Calu3 (cell line): ENCODE results near the gene NACA2. TPM values are rescaled to one million over a fixed set of nuclear protein-coding genes. Genes with fewer than 3 reads are reported as not detected.

ENCODE experiments used
- BruUV-seq: library from RNA; stranded (reverse); fragments of 400-500 nt; replicated peaks from 2 replicates; lab custom pipeline; 2021; lab: Mats Ljungman, UMichigan
- CTCF ChIA-PET: fragments of 300-600 bp; sonication (Branson Sonifier 250); formaldehyde crosslinking; loops from one replicate; lab custom pipeline; 2022; ENCODE audit warnings: antibody characterized with exemption; lab: Charles Lee
- DNase-seq: peaks from one replicate; pipeline ENCODE4 v3.0.0; 2022
- H3K27ac Mint-ChIP-seq: one replicate; pipeline ENCODE4 v1.8.0; 2022; ENCODE audit warnings: mixed read lengths; ENCODE audit not compliant: unreplicated experiment
- H3K27me3 Mint-ChIP-seq: one replicate; pipeline ENCODE4 v1.8.0; 2022; ENCODE audit warnings: mixed read lengths; ENCODE audit not compliant: unreplicated experiment
- H3K36me3 Mint-ChIP-seq: one replicate; pipeline ENCODE4 v1.8.0; 2022; ENCODE audit warnings: mild to moderate bottlenecking, moderate library complexity, mixed read lengths; ENCODE audit not compliant: insufficient read depth, unreplicated experiment
- H3K4me1 Mint-ChIP-seq: one replicate; pipeline ENCODE4 v1.8.0; 2022; ENCODE audit warnings: mild to moderate bottlenecking, low read depth, mixed read lengths; ENCODE audit not compliant: unreplicated experiment
- H3K4me3 Mint-ChIP-seq: one replicate; pipeline ENCODE4 v1.8.0; 2022; ENCODE audit warnings: mild to moderate bottlenecking, low read depth, moderate library complexity, mixed read lengths; ENCODE audit not compliant: unreplicated experiment
- H3K9me3 Mint-ChIP-seq: one replicate; pipeline ENCODE4 v1.8.0; 2022; ENCODE audit warnings: low read depth, mixed read lengths; ENCODE audit not compliant: unreplicated experiment
- intact Hi-C: fragments of 100-400 bp; cut with micrococcal nuclease; formaldehyde crosslinking; loops from one replicate; pipeline ENCODE4 v1.10.0; 2022; ENCODE audit not compliant: unreplicated experiment
- total RNA-seq: library from RNA; stranded (reverse); gene quantifications from 2 replicates; pipeline ENCODE4 v1.2.3, GENCODE V29; 2022
- TF ChIP-seq, protein P1 (sequence below): fragments of 200-600 bp; IDR thresholded peaks from one replicate; pipeline ENCODE4 v1.8.0; 2022; ENCODE audit warnings: antibody characterized with exemption; ENCODE audit not compliant: unreplicated experiment

Gene NACA2
- total RNA-seq, 1 experiment from 2014 or later = not detected

- Mint-ChIP-seq H3K4me1 (no peaks in the 10 kb centered on the region), H3K36me3 (no peaks in the 10 kb centered on the region), H3K27ac (no peak overlapping the region), H3K27me3 (no peaks in the 10 kb centered on the region), H3K9me3 (no peaks in the 10 kb centered on the region), H3K4me3 (no peak overlapping the region)
- TF ChIP-seq, protein P1, sequence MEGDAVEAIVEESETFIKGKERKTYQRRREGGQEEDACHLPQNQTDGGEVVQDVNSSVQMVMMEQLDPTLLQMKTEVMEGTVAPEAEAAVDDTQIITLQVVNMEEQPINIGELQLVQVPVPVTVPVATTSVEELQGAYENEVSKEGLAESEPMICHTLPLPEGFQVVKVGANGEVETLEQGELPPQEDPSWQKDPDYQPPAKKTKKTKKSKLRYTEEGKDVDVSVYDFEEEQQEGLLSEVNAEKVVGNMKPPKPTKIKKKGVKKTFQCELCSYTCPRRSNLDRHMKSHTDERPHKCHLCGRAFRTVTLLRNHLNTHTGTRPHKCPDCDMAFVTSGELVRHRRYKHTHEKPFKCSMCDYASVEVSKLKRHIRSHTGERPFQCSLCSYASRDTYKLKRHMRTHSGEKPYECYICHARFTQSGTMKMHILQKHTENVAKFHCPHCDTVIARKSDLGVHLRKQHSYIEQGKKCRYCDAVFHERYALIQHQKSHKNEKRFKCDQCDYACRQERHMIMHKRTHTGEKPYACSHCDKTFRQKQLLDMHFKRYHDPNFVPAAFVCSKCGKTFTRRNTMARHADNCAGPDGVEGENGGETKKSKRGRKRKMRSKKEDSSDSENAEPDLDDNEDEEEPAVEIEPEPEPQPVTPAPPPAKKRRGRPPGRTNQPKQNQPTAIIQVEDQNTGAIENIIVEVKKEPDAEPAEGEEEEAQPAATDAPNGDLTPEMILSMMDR = no peak
- CTCF ChIA-PET = no interaction called here
- DNase-seq = no peak
- BruUV-seq = no TSS peak
- intact Hi-C loops = no loop called here
These were observed 29.7 kb downstream of the NACA2 start for GRCh38 chr17:61561354-61561753.

DNA sequence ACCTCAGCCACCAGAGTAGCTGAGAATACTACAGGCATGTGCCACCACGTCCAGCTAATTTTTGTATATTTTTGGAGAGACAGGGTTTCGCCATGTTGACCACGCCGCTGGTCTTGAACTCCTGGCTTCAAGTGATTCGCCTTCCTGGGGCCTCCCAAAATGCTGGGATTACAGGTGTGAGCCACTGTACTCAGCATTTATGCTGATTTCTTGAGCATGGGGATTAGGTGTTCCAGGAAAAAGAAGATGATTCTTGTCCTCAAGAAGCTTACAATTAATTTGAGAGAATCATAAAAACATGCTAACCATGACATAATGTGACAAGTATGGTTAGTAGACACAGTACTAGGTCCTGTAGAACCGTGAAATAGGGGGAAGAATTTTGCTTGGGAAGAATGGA is 30.9 kb downstream of the NACA2 start:
- intact Hi-C loops = no loop called here
- no peaks in the 10 kb centered on the region for H3K4me1 Mint-ChIP-seq
- CTCF ChIA-PET = interaction anchor here (1.2 kb wide), 1 partner anchor 15 kb away, joined by 4 read pairs; no protein-coding TSS in a partner anchor
- BruUV-seq = no TSS peak
- no peaks in the 10 kb centered on the region for H3K36me3 Mint-ChIP-seq
- TF ChIP-seq, protein P1 = no peak
- no peak overlapping the region for H3K4me3 Mint-ChIP-seq
- no peaks in the 10 kb centered on the region for H3K9me3 Mint-ChIP-seq
- H3K27ac Mint-ChIP-seq = no peak overlapping the region
- H3K27me3 Mint-ChIP-seq = no peaks in the 10 kb centered on the region
- DNase-seq = no peak

GRCh38 chr17:61556224-61557188 is 34.5 kb downstream of the NACA2 start:
- H3K4me3 Mint-ChIP-seq = no peak overlapping the region
- H3K4me1 Mint-ChIP-seq = no peaks in the 10 kb centered on the region

GRCh38 chr17:61555127-61555566 is 35.9 kb downstream of the NACA2 start:
- Mint-ChIP-seq H3K27ac (no peak overlapping the region), H3K27me3 (no peaks in the 10 kb centered on the region), H3K4me3 (no peak overlapping the region), H3K4me1 (no peaks in the 10 kb centered on the region), H3K36me3 (no peaks in the 10 kb centered on the region), H3K9me3 (no peaks in the 10 kb centered on the region)
- no peak for DNase-seq
- CTCF ChIA-PET = interaction anchor here (0.6 kb wide), 1 partner anchor 193 kb away, joined by 4 read pairs; no protein-coding TSS in a partner anchor
- BruUV-seq = no TSS peak
- intact Hi-C loops = no loop called here
- TF ChIP-seq, protein P1 = no peak

More at GRCh38 chr17:61556224-61557188, 34.5 kb downstream of the NACA2 start:
- no TSS peak for BruUV-seq
- H3K27ac Mint-ChIP-seq = no peak overlapping the region
- no peaks in the 10 kb centered on the region for H3K9me3 Mint-ChIP-seq
- no peaks in the 10 kb centered on the region for H3K27me3 Mint-ChIP-seq
- TF ChIP-seq, protein P1 = no peak
- DNase-seq = no peak
- intact Hi-C loops = no loop called here
- H3K36me3 Mint-ChIP-seq = no peaks in the 10 kb centered on the region
- CTCF ChIA-PET = no interaction called here
